Measurements from ENCODE around the gene DENND1B. TPM values are rescaled to one million over a fixed set of nuclear protein-coding genes. Genes with fewer than 3 reads are reported as not detected.
"Not testable (repeated sequence)": the region's sequence is repeated elsewhere in the genome, so short reads cannot be mapped to it uniquely, and the experiment has no call there.

DENND1B gene
- total RNA-seq, 1 experiment from 2014 or later, result 14.1 TPM

GRCh38 chr1:197763769-197764168 is 11.5 kb downstream of the DENND1B start:
- Histone ChIP-seq H3K27me3 (ENCODE audit: insufficient read depth, low read depth) (no peaks in the 10 kb centered on the region), H3K79me2 (ENCODE audit: low read depth) (peaks cover 11% of the 10 kb centered on the region), H4K20me1 (ENCODE audit: insufficient read depth) (no peaks in the 10 kb centered on the region), H3K36me3 (ENCODE audit: low read depth) (0 out of 2 replicates have a peak, but pooled peaks cover 6% of the 10 kb centered on the region), H3K4me1 (replicated peaks; ENCODE audit: insufficient read depth) (0 out of 2 replicates have a peak, but pooled peaks cover 9% of the 10 kb centered on the region), H3F3A (ENCODE audit: insufficient read depth, low read depth) (no peaks in the 10 kb centered on the region), H3K9me3 (ENCODE audit: insufficient read depth, low read depth) (no peaks in the 10 kb centered on the region), H3K27ac (no peak overlapping the region), H3K9me2 (ENCODE audit: insufficient read depth) (no peaks in the 10 kb centered on the region), H3K4me3 (no peak overlapping the region), H3K4me2 (no peak overlapping the region), H2AFZ (no peak overlapping the region)
- no peak for DNase-seq
- intact Hi-C loops (cut with micrococcal nuclease; ENCODE audit: unreplicated experiment), result no loop called here
- no TSS peak for BruUV-seq (replicated peaks)
- ChIA-PET CTCF (no interaction called here), POLR2A (ENCODE audit: unreplicated experiment) (no interaction called here)
- TF ChIP-seq, protein P1, sequence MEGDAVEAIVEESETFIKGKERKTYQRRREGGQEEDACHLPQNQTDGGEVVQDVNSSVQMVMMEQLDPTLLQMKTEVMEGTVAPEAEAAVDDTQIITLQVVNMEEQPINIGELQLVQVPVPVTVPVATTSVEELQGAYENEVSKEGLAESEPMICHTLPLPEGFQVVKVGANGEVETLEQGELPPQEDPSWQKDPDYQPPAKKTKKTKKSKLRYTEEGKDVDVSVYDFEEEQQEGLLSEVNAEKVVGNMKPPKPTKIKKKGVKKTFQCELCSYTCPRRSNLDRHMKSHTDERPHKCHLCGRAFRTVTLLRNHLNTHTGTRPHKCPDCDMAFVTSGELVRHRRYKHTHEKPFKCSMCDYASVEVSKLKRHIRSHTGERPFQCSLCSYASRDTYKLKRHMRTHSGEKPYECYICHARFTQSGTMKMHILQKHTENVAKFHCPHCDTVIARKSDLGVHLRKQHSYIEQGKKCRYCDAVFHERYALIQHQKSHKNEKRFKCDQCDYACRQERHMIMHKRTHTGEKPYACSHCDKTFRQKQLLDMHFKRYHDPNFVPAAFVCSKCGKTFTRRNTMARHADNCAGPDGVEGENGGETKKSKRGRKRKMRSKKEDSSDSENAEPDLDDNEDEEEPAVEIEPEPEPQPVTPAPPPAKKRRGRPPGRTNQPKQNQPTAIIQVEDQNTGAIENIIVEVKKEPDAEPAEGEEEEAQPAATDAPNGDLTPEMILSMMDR (conservative IDR thresholded peaks at IDR 0.05), result no peak
- no peak for TF ChIP-seq EZH2 (IDR thresholded peaks at IDR 0.05; ENCODE audit: low read depth)

GRCh38 chr1:197763307-197763706 is 12.0 kb downstream of the DENND1B start:
- CTCF ChIA-PET, result no interaction called here
- intact Hi-C loops (cut with micrococcal nuclease; ENCODE audit: unreplicated experiment), result no loop called here

GRCh38 chr1:197761654-197762053 is 13.6 kb downstream of the DENND1B start:
- Histone ChIP-seq H3K4me3 (no peak overlapping the region), H4K20me1 (ENCODE audit: insufficient read depth) (no peaks in the 10 kb centered on the region), H3K4me1 (replicated peaks; ENCODE audit: insufficient read depth) (0 out of 2 replicates have a peak, but pooled peaks cover 9% of the 10 kb centered on the region), H3F3A (ENCODE audit: insufficient read depth, low read depth) (no peaks in the 10 kb centered on the region), H3K9me2 (ENCODE audit: insufficient read depth) (no peaks in the 10 kb centered on the region; the same call in 1 of the 2 replicates), H3K27ac (no peak overlapping the region), H3K27me3 (ENCODE audit: insufficient read depth, low read depth) (no peaks in the 10 kb centered on the region), H3K4me2 (no peak overlapping the region), H3K79me2 (ENCODE audit: low read depth) (peaks cover 18% of the 10 kb centered on the region; the same call in 1 of the 2 replicates), H3K36me3 (ENCODE audit: low read depth) (0 out of 2 replicates have a peak, but pooled peaks cover 10% of the 10 kb centered on the region), H2AFZ (no peak overlapping the region), H3K9me3 (ENCODE audit: insufficient read depth, low read depth) (no peaks in the 10 kb centered on the region)
- ChIA-PET CTCF (no interaction called here), POLR2A (ENCODE audit: unreplicated experiment) (no interaction called here)
- no TSS peak for BruUV-seq (replicated peaks)
- DNase-seq, result no peak
- TF ChIP-seq, protein P1 (conservative IDR thresholded peaks at IDR 0.05), result no peak
- no peak for TF ChIP-seq EZH2 (IDR thresholded peaks at IDR 0.05; ENCODE audit: low read depth)
- intact Hi-C loops (cut with micrococcal nuclease; ENCODE audit: unreplicated experiment), result no loop called here

More at GRCh38 chr1:197763307-197763706, 12.0 kb downstream of the DENND1B start:
- TF ChIP-seq, protein P1 (conservative IDR thresholded peaks at IDR 0.05), result no peak
- TF ChIP-seq EZH2 (IDR thresholded peaks at IDR 0.05; ENCODE audit: low read depth), result no peak
- Histone ChIP-seq H3K4me2 (no peak overlapping the region), H2AFZ (no peak overlapping the region), H3K9me3 (ENCODE audit: insufficient read depth, low read depth) (no peaks in the 10 kb centered on the region), H3K4me3 (no peak overlapping the region), H3K9me2 (ENCODE audit: insufficient read depth) (no peaks in the 10 kb centered on the region), H3K4me1 (replicated peaks; ENCODE audit: insufficient read depth) (0 out of 2 replicates have a peak, but pooled peaks cover 9% of the 10 kb centered on the region), H3F3A (ENCODE audit: insufficient read depth, low read depth) (no peaks in the 10 kb centered on the region), H3K36me3 (ENCODE audit: low read depth) (0 out of 2 replicates have a peak, but pooled peaks cover 6% of the 10 kb centered on the region), H3K27me3 (ENCODE audit: insufficient read depth, low read depth) (no peaks in the 10 kb centered on the region), H4K20me1 (ENCODE audit: insufficient read depth) (no peaks in the 10 kb centered on the region), H3K79me2 (ENCODE audit: low read depth) (peaks cover 7% of the 10 kb centered on the region), H3K27ac (no peak overlapping the region)
- BruUV-seq (replicated peaks), result no TSS peak
- DNase-seq, result no peak
- POLR2A ChIA-PET (ENCODE audit: unreplicated experiment), result no interaction called here

DNA sequence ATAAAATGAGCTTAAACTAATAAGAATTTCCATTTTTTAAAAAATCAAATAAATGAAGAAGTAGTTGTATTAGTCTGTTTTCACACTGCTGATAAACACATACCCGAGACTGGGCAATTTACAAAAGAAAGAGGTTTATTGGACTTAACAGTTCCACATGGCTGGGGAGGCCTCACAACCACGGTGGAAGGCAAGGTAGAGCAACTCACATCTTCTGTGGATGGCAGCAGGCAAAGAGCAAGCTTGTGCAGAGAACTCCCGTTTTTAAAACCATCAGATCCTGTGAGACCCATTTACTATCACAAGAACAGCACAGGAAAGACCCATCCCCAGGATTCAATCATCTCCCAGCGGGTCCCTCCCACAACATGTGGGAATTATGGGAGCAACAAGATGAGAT is 19.7 kb downstream of the DENND1B start:
- POLR2A ChIA-PET (ENCODE audit: unreplicated experiment); BruUV-seq (replicated peaks): not testable (repeated sequence)
- CTCF ChIA-PET, result interaction anchor here (0.6 kb wide), 1 partner anchor 18 kb away, joined by 3 read pairs; no protein-coding TSS in a partner anchor

GRCh38 chr1:197752652-197753164 is 22.6 kb downstream of the DENND1B start:
- H3K4me2 ChIP-seq; H3K4me1 ChIP-seq (replicated peaks; ENCODE audit: insufficient read depth); H4K20me1 ChIP-seq (ENCODE audit: insufficient read depth); intact Hi-C loops (cut with micrococcal nuclease; ENCODE audit: unreplicated experiment); H3F3A ChIP-seq (ENCODE audit: insufficient read depth, low read depth); H3K9me3 ChIP-seq (ENCODE audit: insufficient read depth, low read depth); H3K9me2 ChIP-seq (ENCODE audit: insufficient read depth); H3K4me3 ChIP-seq; H2AFZ ChIP-seq; H3K36me3 ChIP-seq (ENCODE audit: low read depth); CTCF ChIA-PET; H3K27me3 ChIP-seq (ENCODE audit: insufficient read depth, low read depth); H3K27ac ChIP-seq; DNase-seq; POLR2A ChIA-PET (ENCODE audit: unreplicated experiment); BruUV-seq (replicated peaks): not testable (repeated sequence)
- peaks cover 16% of the 10 kb centered on the region; the same call in 1 of the 2 replicates for H3K79me2 ChIP-seq (ENCODE audit: low read depth)

More for the DNA sequence above, 19.7 kb downstream of the DENND1B start:
- H4K20me1 ChIP-seq (ENCODE audit: insufficient read depth); H3K9me3 ChIP-seq (ENCODE audit: insufficient read depth, low read depth); H3K27me3 ChIP-seq (ENCODE audit: insufficient read depth, low read depth); H3K4me1 ChIP-seq (replicated peaks; ENCODE audit: insufficient read depth); H3K36me3 ChIP-seq (ENCODE audit: low read depth); H3K9me2 ChIP-seq (ENCODE audit: insufficient read depth); H3K4me3 ChIP-seq; intact Hi-C loops (cut with micrococcal nuclease; ENCODE audit: unreplicated experiment); DNase-seq; H2AFZ ChIP-seq; H3F3A ChIP-seq (ENCODE audit: insufficient read depth, low read depth); H3K4me2 ChIP-seq; H3K27ac ChIP-seq: not testable (repeated sequence)
- H3K79me2 ChIP-seq (ENCODE audit: low read depth), result peaks cover 13% of the 10 kb centered on the region; the same call in 1 of the 2 replicates
